Mesendoderm (in vitro differentiated cells): ENCODE data around the gene SLC1A2.

ENCODE experiments used
- DNase-seq: peaks from one replicate; pipeline ENCODE4 v3.0.0; 2013
- H2AK5ac ChIP-seq: 2 replicates; pipeline ENCODE4 v1.6.1; 2013; ENCODE audit warnings: low read length, inconsistent platforms
- H2BK120ac ChIP-seq: 2 replicates; pipeline ENCODE4 v1.6.1; 2013; ENCODE audit warnings: low read depth, mild to moderate bottlenecking, low read length, moderate library complexity, mixed read lengths
- H2BK15ac ChIP-seq: replicated peaks from 2 replicates; pipeline ENCODE4 v1.6.1; 2013; ENCODE audit warnings: low read depth, mild to moderate bottlenecking, moderate library complexity
- H2BK5ac ChIP-seq: 2 replicates; pipeline ENCODE4 v1.6.1; 2013; ENCODE audit warnings: low read length, inconsistent platforms
- H3K18ac ChIP-seq: 2 replicates; pipeline ENCODE4 v1.6.1; 2013; ENCODE audit warnings: mild to moderate bottlenecking, low read length, mixed read lengths
- H3K23ac ChIP-seq: one replicate; pipeline ENCODE4 v1.6.1; 2013; ENCODE audit warnings: low read length
- H3K27ac ChIP-seq: 2 replicates; pipeline ENCODE4 v1.5.1; 2013; ENCODE audit warnings: low read depth, mild to moderate bottlenecking, inconsistent platforms, low read length, moderate library complexity
- H3K27me3 ChIP-seq: 2 replicates; pipeline ENCODE4 v1.6.1; 2013; ENCODE audit warnings: low read length, control low read depth, mild to moderate bottlenecking, inconsistent platforms; ENCODE audit not compliant: insufficient read depth, poor library complexity
- H3K36me3 ChIP-seq: 2 replicates; pipeline ENCODE4 v1.6.1; 2013; ENCODE audit warnings: low read length, inconsistent platforms; ENCODE audit not compliant: control insufficient read depth, insufficient read depth
- H3K4ac ChIP-seq: one replicate; pipeline ENCODE4 v1.6.1; 2013; ENCODE audit warnings: low read depth, mild to moderate bottlenecking, low read length, moderate library complexity
- H3K4me1 ChIP-seq: 2 replicates; pipeline ENCODE4 v1.6.1; 2013; ENCODE audit warnings: low read depth, low read length, inconsistent platforms; ENCODE audit not compliant: control insufficient read depth
- H3K4me2 ChIP-seq: 2 replicates; pipeline ENCODE4 v1.6.1; 2013; ENCODE audit warnings: low read length
- H3K4me3 ChIP-seq: 2 replicates; pipeline ENCODE4 v1.5.1; 2013; ENCODE audit warnings: mild to moderate bottlenecking, low read length
- H3K56ac ChIP-seq: one replicate; pipeline ENCODE4 v1.6.1; 2013; ENCODE audit warnings: low read length
- H3K79me1 ChIP-seq: 2 replicates; pipeline ENCODE4 v1.6.1; 2013; ENCODE audit warnings: low read length, inconsistent platforms
- H3K79me2 ChIP-seq: 2 replicates; pipeline ENCODE4 v1.6.1; 2013; ENCODE audit warnings: mild to moderate bottlenecking, low read length; ENCODE audit not compliant: control insufficient read depth, insufficient read depth
- H3K9ac ChIP-seq: 2 replicates; pipeline ENCODE4 v1.6.1; 2013; ENCODE audit warnings: low read length, inconsistent platforms
- H4K5ac ChIP-seq: one replicate; pipeline ENCODE4 v1.6.1; 2013; ENCODE audit warnings: low read length
- H4K8ac ChIP-seq: one replicate; pipeline ENCODE4 v1.6.1; 2013; ENCODE audit warnings: low read depth, mild to moderate bottlenecking, control low read depth, low read length, moderate library complexity
- WGBS: extraction: QIAGEN DNeasy Blood & Tissue Kit; methylation state at CpG from one replicate; pipeline ENCODE4 v1.1.7; 2013; ENCODE audit warnings: low lambda C conversion rate, missing lambda C conversion rate; ENCODE audit not compliant: insufficient coverage; ENCODE audit errors: extremely low coverage; 5-methylcytosine and 5-hydroxymethylcytosine counted together

SLC1A2 gene

GRCh38 chr11:35360055-35360530 is 59.3 kb downstream of the SLC1A2 start:
- Histone ChIP-seq H2BK15ac (no peak overlapping the region), H4K8ac (no peak overlapping the region), H4K5ac (no peak overlapping the region), H3K4me1 (no peaks in the 10 kb centered on the region), H3K23ac (no peak overlapping the region), H3K9ac (no peak overlapping the region), H3K4me2 (no peak overlapping the region), H2AK5ac (no peak overlapping the region), H2BK120ac (no peak overlapping the region), H3K27me3 (no peaks in the 10 kb centered on the region), H3K4ac (no peak overlapping the region), H3K36me3 (no peaks in the 10 kb centered on the region), H3K56ac (no peak overlapping the region), H3K79me2 (no peaks in the 10 kb centered on the region), H3K27ac (no peak overlapping the region), H3K18ac (no peak overlapping the region), H2BK5ac (no peak overlapping the region), H3K4me3 (no peak overlapping the region), H3K79me1 (no peaks in the 10 kb centered on the region)
- WGBS, result no CpG with 5 or more reads among the region's 7 CpGs
- no peak for DNase-seq

GRCh38 chr11:35359321-35360054 is 59.9 kb downstream of the SLC1A2 start:
- Histone ChIP-seq H2BK5ac (no peak overlapping the region), H3K23ac (no peak overlapping the region), H2BK15ac (no peak overlapping the region), H3K27me3 (no peaks in the 10 kb centered on the region), H3K18ac (no peak overlapping the region), H3K79me2 (no peaks in the 10 kb centered on the region), H4K8ac (no peak overlapping the region), H3K56ac (no peak overlapping the region), H3K4me1 (no peaks in the 10 kb centered on the region), H3K36me3 (no peaks in the 10 kb centered on the region), H2BK120ac (no peak overlapping the region), H4K5ac (no peak overlapping the region), H3K4ac (no peak overlapping the region), H2AK5ac (no peak overlapping the region), H3K79me1 (no peaks in the 10 kb centered on the region), H3K27ac (no peak overlapping the region), H3K4me2 (no peak overlapping the region), H3K9ac (no peak overlapping the region), H3K4me3 (no peak overlapping the region)
- DNase-seq, result no peak
- WGBS, result no CpG with 5 or more reads among the region's 3 CpGs

- no peaks in the 10 kb centered on the region for H3K4me1 ChIP-seq
- H3K4me3 ChIP-seq, result no peak overlapping the region
- no peaks in the 10 kb centered on the region for H3K27me3 ChIP-seq
- H3K9ac ChIP-seq, result no peak overlapping the region
- no peak for DNase-seq
- no peaks in the 10 kb centered on the region for H3K36me3 ChIP-seq
- H3K4me2 ChIP-seq, result no peak overlapping the region
- H2BK5ac ChIP-seq, result no peak overlapping the region
- H4K8ac ChIP-seq, result no peak overlapping the region
- H4K5ac ChIP-seq, result no peak overlapping the region
- no peak overlapping the region for H3K4ac ChIP-seq
- H3K79me2 ChIP-seq, result no peaks in the 10 kb centered on the region
- no peaks in the 10 kb centered on the region for H3K79me1 ChIP-seq
- no peak overlapping the region for H2BK15ac ChIP-seq
- H2AK5ac ChIP-seq, result no peak overlapping the region
- no peak overlapping the region for H3K56ac ChIP-seq
- no peak overlapping the region for H2BK120ac ChIP-seq
- H3K23ac ChIP-seq, result no peak overlapping the region
- H3K18ac ChIP-seq, result no peak overlapping the region
- H3K27ac ChIP-seq, result no peak overlapping the region
These were observed 61.0 kb downstream of the SLC1A2 start for GRCh38 chr11:35358391-35358790.

GRCh38 chr11:35357923-35358322 is 61.4 kb downstream of the SLC1A2 start:
- no peak for DNase-seq
- no peak overlapping the region for H3K23ac ChIP-seq
- no peak overlapping the region for H4K5ac ChIP-seq
- H3K27ac ChIP-seq, result no peak overlapping the region
- H3K4me1 ChIP-seq, result no peaks in the 10 kb centered on the region
- H3K56ac ChIP-seq, result no peak overlapping the region
- H2BK5ac ChIP-seq, result no peak overlapping the region
- no peak overlapping the region for H3K4me3 ChIP-seq
- no peak overlapping the region for H2AK5ac ChIP-seq
- no peaks in the 10 kb centered on the region for H3K27me3 ChIP-seq
- H3K79me1 ChIP-seq, result no peaks in the 10 kb centered on the region
- no peaks in the 10 kb centered on the region for H3K79me2 ChIP-seq
- H3K4me2 ChIP-seq, result no peak overlapping the region
- H2BK120ac ChIP-seq, result no peak overlapping the region
- no peak overlapping the region for H3K4ac ChIP-seq
- no peak overlapping the region for H3K9ac ChIP-seq
- WGBS, result no CpG with 5 or more reads among the region's 5 CpGs
- no peaks in the 10 kb centered on the region for H3K36me3 ChIP-seq
- no peak overlapping the region for H3K18ac ChIP-seq
- no peak overlapping the region for H2BK15ac ChIP-seq
- no peak overlapping the region for H4K8ac ChIP-seq

- Histone ChIP-seq H3K9ac (no peak overlapping the region), H3K56ac (no peak overlapping the region), H2AK5ac (no peak overlapping the region), H3K4me1 (no peaks in the 10 kb centered on the region), H3K18ac (no peak overlapping the region), H2BK15ac (no peak overlapping the region), H3K27ac (no peak overlapping the region), H3K79me2 (no peaks in the 10 kb centered on the region), H3K27me3 (no peaks in the 10 kb centered on the region), H3K79me1 (no peaks in the 10 kb centered on the region), H4K8ac (no peak overlapping the region), H2BK120ac (no peak overlapping the region), H3K4me3 (no peak overlapping the region), H4K5ac (no peak overlapping the region), H2BK5ac (no peak overlapping the region), H3K36me3 (no peaks in the 10 kb centered on the region), H3K23ac (no peak overlapping the region), H3K4ac (no peak overlapping the region), H3K4me2 (no peak overlapping the region)
- no peak for DNase-seq
- WGBS, result no CpG with 5 or more reads among the region's 5 CpGs
These were observed 64.1 kb downstream of the SLC1A2 start for GRCh38 chr11:35355102-35355749.
